ENCODE results near the gene TRIO. TPM values are rescaled to one million over a fixed set of nuclear protein-coding genes. Genes with fewer than 3 reads are reported as not detected.

Gene TRIO
- total RNA-seq, 2 experiments from 2014 or later: 9.2 to 11.3 TPM

GRCh38 chr5:14504332-14504727 is 361.2 kb downstream of the TRIO start:
- Mint-ChIP-seq H3K4me3 (no peak overlapping the region), H3K27ac (no peak overlapping the region), H3K27me3 (no peaks in the 10 kb centered on the region), H3K36me3 (ENCODE audit: low read depth) (no peaks in the 10 kb centered on the region), H3K9me3 (ENCODE audit: low read depth) (no peaks in the 10 kb centered on the region), H3K4me1 (no peaks in the 10 kb centered on the region)
- CTCF ChIA-PET: no interaction called here
- no peak for ATAC-seq
- DNase-seq: no peak
- intact Hi-C loops (cut with DNase I, micrococcal nuclease): no loop called here
- POLR2A ChIA-PET: no interaction called here

GRCh38 chr5:14504816-14505215 is 361.7 kb downstream of the TRIO start:
- intact Hi-C loops (cut with DNase I, micrococcal nuclease): no loop called here
- Mint-ChIP-seq H3K4me1 (no peaks in the 10 kb centered on the region), H3K36me3 (ENCODE audit: low read depth) (no peaks in the 10 kb centered on the region), H3K4me3 (no peak overlapping the region), H3K27ac (no peak overlapping the region), H3K9me3 (ENCODE audit: low read depth) (no peaks in the 10 kb centered on the region), H3K27me3 (no peaks in the 10 kb centered on the region)
- CTCF ChIA-PET: interaction anchor here (0.9 to 1.0 kb wide), 2 partner anchors 140 to 144 kb away, joined by 4 read pairs; no protein-coding TSS in a partner anchor
- ATAC-seq (no peak), DNase-seq (no peak)
- POLR2A ChIA-PET: no interaction called here

DNA sequence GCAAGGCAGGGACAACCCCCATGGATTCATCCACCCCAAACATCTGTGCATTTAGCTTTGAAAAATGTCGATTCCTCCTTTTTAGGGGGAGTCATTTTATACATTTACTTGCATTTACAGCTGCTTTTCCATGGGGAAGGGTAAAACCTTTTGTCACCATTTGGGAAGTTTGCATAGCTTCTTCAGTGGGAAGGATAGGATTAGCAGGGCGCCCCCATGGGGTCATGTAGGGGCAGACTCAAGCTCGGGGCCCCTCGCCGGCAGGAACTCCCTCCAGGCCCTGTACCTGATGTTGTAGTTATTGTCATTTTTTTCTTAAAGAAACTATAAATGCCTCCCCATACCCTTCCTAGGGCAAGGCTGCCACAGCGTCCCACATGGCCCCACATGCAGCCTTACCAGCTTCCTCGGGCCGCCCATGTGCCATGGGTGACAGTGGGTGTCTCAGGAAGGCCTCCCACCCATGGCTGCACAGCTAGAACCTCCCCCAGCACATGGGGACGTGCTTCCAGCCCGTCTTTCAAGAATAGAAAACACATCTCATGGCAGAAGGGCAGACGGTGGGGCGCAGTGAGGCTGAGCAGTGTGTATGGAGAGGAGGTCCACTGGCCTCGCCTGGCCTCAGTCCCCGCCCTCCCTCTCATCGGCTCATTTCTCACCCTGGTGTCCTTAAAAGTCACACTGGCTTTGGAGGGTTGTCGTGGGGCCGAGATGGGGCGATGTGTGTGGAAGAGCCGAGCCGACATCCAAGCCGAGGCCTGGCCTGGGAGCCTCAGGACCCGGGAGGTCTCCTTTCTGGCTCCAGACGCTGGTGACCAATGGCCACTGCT is 362.4 kb downstream of the TRIO start:
- ChIA-PET POLR2A (no interaction called here), CTCF (interaction anchor here (0.9 to 1.0 kb wide), 2 partner anchors 140 to 143 kb away, joined by 4 read pairs; no protein-coding TSS in a partner anchor)
- Mint-ChIP-seq H3K9me3 (ENCODE audit: low read depth) (no peaks in the 10 kb centered on the region), H3K27me3 (no peaks in the 10 kb centered on the region), H3K4me1 (no peaks in the 10 kb centered on the region), H3K4me3 (no peak overlapping the region), H3K27ac (no peak overlapping the region), H3K36me3 (ENCODE audit: low read depth) (no peaks in the 10 kb centered on the region)
- no peak for DNase-seq
- ATAC-seq: no peak
- intact Hi-C loops (cut with DNase I, micrococcal nuclease): no loop called here

DNA sequence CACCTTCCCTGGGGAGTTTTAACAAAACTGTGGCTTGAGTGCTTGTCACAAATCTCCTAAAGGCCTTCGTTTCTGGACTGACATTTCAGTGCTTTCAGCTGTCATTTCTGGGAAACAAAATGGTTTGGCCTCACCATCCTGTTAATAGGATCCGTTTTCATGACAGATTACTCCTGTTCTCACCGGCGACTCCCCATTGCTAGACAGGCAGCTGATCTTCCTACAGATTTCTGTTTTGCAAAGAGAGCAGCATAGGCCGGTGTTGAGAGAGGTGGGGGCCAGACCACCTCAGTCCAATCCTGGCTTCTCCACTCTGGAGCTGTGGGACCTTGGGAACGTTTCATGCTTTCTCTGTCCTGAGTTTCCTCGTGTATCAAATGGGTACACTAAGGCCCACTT is 363.0 kb downstream of the TRIO start:
- H3K36me3 Mint-ChIP-seq (ENCODE audit: low read depth): no peaks in the 10 kb centered on the region
- POLR2A ChIA-PET: no interaction called here
- ATAC-seq (no peak), DNase-seq (no peak)
- H3K4me1 Mint-ChIP-seq: no peaks in the 10 kb centered on the region
- CTCF ChIA-PET: interaction anchor here (0.7 kb wide), 1 partner anchor 72 kb away, joined by 3 read pairs; no protein-coding TSS in a partner anchor
- no peak overlapping the region for H3K27ac Mint-ChIP-seq
- no peaks in the 10 kb centered on the region for H3K27me3 Mint-ChIP-seq
- H3K4me3 Mint-ChIP-seq: no peak overlapping the region
- H3K9me3 Mint-ChIP-seq (ENCODE audit: low read depth): no peaks in the 10 kb centered on the region
- intact Hi-C loops (cut with DNase I, micrococcal nuclease): no loop called here

GRCh38 chr5:14506661-14507060 is 363.5 kb downstream of the TRIO start:
- Mint-ChIP-seq H3K4me3 (no peak overlapping the region), H3K36me3 (ENCODE audit: low read depth) (no peaks in the 10 kb centered on the region), H3K27ac (no peak overlapping the region), H3K4me1 (no peaks in the 10 kb centered on the region), H3K27me3 (no peaks in the 10 kb centered on the region), H3K9me3 (ENCODE audit: low read depth) (no peaks in the 10 kb centered on the region)
- DNase-seq (no peak), ATAC-seq (no peak)
- ChIA-PET CTCF (interaction anchor here (0.7 to 1.0 kb wide), 2 partner anchors 26 to 72 kb away, joined by 3 read pairs; no protein-coding TSS in a partner anchor), POLR2A (no interaction called here)
- intact Hi-C loops (cut with DNase I, micrococcal nuclease): no loop called here

DNA sequence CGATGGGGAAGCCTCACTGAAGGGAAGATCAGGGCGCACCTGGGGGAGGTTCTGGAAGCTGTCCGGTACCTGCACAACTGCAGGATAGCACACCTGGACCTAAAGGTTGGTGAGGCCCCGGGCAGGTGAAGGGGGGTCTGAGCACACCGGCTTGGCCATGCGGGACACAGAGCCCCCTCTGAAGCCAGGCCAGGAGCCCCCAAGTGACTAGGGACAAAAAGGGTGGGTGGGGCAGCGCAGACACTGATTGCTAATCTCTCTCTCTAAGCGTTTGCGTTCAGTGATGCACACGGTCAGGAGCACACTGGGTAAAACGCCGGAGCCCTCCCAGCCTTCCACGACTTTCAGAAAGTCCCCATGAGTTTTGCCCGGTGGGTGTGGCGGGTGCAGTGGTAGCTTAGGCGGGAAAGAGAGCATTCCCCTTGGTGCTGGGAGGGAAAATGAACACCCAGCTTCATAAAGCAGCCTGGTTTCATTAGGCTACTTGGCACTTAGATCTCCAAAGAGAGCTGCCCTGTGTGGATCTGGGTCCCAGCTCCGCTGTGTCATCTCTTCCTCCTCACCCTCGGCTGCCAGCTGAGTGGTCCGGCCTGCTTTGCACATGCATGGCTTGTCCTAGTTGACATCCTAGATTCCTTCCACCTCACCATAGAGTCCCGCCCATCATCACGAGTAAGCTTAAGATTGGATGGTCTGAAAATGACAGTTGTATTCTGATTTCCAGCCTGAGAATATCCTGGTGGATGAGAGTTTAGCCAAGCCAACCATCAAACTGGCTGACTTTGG is 364.2 kb downstream of the TRIO start:
- no peak overlapping the region for H3K27ac Mint-ChIP-seq
- H3K9me3 Mint-ChIP-seq (ENCODE audit: low read depth): no peaks in the 10 kb centered on the region
- H3K4me1 Mint-ChIP-seq: no peaks in the 10 kb centered on the region
- ATAC-seq (no peak), DNase-seq (no peak)
- CTCF ChIA-PET: interaction anchor here (1.0 kb wide), 1 partner anchor 26 kb away, joined by 3 read pairs; no protein-coding TSS in a partner anchor
- H3K36me3 Mint-ChIP-seq (ENCODE audit: low read depth): no peaks in the 10 kb centered on the region
- H3K27me3 Mint-ChIP-seq: no peaks in the 10 kb centered on the region
- no peak overlapping the region for H3K4me3 Mint-ChIP-seq
- intact Hi-C loops (cut with DNase I, micrococcal nuclease): no loop called here
- POLR2A ChIA-PET: no interaction called here

GRCh38 chr5:14508046-14508445 is 364.9 kb downstream of the TRIO start:
- ATAC-seq (no peak), DNase-seq (no peak)
- Mint-ChIP-seq H3K9me3 (ENCODE audit: low read depth) (no peaks in the 10 kb centered on the region), H3K4me3 (no peak overlapping the region), H3K36me3 (ENCODE audit: low read depth) (no peaks in the 10 kb centered on the region), H3K27me3 (no peaks in the 10 kb centered on the region), H3K4me1 (no peaks in the 10 kb centered on the region), H3K27ac (no peak overlapping the region)
- POLR2A ChIA-PET: no interaction called here
- intact Hi-C loops (cut with DNase I, micrococcal nuclease): no loop called here
- CTCF ChIA-PET: interaction anchor here (0.9 kb wide), 1 partner anchor 9 kb away, joined by 3 read pairs; no protein-coding TSS in a partner anchor

DNA sequence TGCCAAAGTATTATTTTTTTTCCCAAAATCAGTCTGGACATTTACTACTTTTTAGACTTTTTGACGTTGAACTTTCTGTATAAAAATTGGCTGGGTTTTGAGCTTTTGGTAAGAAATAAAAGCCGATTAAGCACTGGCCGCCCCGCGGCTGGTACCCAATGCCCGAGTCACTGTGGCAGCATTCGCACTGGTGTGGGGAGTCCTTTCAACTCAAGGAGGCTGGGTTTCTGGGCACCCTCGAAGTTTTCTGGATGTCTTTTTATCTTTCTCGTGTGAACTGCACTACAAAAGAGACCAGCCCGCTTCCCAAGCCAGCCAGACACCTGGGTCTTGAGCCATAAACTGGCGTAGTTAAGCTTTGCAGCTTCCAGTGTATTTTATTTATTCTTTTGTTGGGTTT is 366.4 kb downstream of the TRIO start:
- H3K9me3 Mint-ChIP-seq (ENCODE audit: low read depth): no peaks in the 10 kb centered on the region
- ChIA-PET POLR2A (no interaction called here), CTCF (interaction anchor here (1.6 kb wide), 1 partner anchor 139 kb away, joined by 4 read pairs; no protein-coding TSS in a partner anchor)
- no peaks in the 10 kb centered on the region for H3K4me1 Mint-ChIP-seq
- no peak for DNase-seq
- no peak overlapping the region for H3K27ac Mint-ChIP-seq
- ATAC-seq: no peak
- H3K36me3 Mint-ChIP-seq (ENCODE audit: low read depth): no peaks in the 10 kb centered on the region
- no peak overlapping the region for H3K4me3 Mint-ChIP-seq
- intact Hi-C loops (cut with DNase I, micrococcal nuclease): no loop called here
- H3K27me3 Mint-ChIP-seq: no peaks in the 10 kb centered on the region

DNA sequence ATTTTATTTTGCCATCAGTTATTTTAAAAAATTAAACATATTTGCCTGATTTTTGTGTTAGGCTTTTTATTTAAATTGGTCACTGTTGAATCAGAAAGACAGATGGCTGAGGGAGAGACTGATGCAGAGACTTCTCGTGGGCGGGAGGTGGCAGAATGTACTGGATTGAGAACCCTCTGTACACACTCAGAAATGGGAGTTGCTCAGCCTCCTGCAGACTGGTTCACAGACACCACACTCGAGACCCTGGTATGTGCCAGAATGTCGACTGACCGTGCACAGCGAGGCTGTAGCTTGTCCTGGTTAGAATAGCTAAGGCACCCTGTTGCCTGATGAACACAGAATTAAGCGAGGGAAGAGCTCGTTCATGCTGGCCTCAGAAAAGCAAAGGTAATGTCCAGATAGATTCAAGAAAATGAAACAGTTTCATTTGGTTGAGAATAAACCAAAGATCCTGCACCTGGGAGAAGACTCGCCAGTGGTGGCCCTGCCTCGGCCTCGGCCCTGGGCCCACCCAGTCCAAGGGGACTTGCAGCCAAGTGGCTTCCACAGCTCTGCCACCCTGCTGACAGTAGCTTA is 367.1 kb downstream of the TRIO start:
- POLR2A ChIA-PET: no interaction called here
- DNase-seq (no peak), ATAC-seq (no peak)
- Mint-ChIP-seq H3K36me3 (ENCODE audit: low read depth) (no peaks in the 10 kb centered on the region), H3K9me3 (ENCODE audit: low read depth) (no peaks in the 10 kb centered on the region), H3K27ac (no peak overlapping the region), H3K4me1 (no peaks in the 10 kb centered on the region), H3K27me3 (no peaks in the 10 kb centered on the region), H3K4me3 (no peak overlapping the region)
- CTCF ChIA-PET: interaction anchor here (1.6 kb wide), 1 partner anchor 138 kb away, joined by 4 read pairs; no protein-coding TSS in a partner anchor
- intact Hi-C loops (cut with DNase I, micrococcal nuclease): no loop called here

- Mint-ChIP-seq H3K9me3 (ENCODE audit: low read depth) (peaks cover 3% of the 10 kb centered on the region), H3K27me3 (no peaks in the 10 kb centered on the region), H3K4me3 (no peak overlapping the region), H3K36me3 (ENCODE audit: low read depth) (no peaks in the 10 kb centered on the region), H3K27ac (no peak overlapping the region), H3K4me1 (no peaks in the 10 kb centered on the region)
- POLR2A ChIA-PET: no interaction called here
- intact Hi-C loops (cut with DNase I, micrococcal nuclease): no loop called here
- ATAC-seq (no peak), DNase-seq (no peak)
- CTCF ChIA-PET: interaction anchor here (0.6 to 1.6 kb wide), 2 partner anchors 135 to 138 kb away, joined by 3 to 4 read pairs; no protein-coding TSS in a partner anchor
These were observed 367.7 kb downstream of the TRIO start for GRCh38 chr5:14510880-14511279.

- H3K36me3 Mint-ChIP-seq (ENCODE audit: low read depth): no peaks in the 10 kb centered on the region
- no peak overlapping the region for H3K4me3 Mint-ChIP-seq
- H3K27me3 Mint-ChIP-seq: no peaks in the 10 kb centered on the region
- intact Hi-C loops (cut with DNase I, micrococcal nuclease): no loop called here
- POLR2A ChIA-PET: no interaction called here
- DNase-seq (no peak), ATAC-seq (no peak)
- CTCF ChIA-PET: no interaction called here
- H3K9me3 Mint-ChIP-seq (ENCODE audit: low read depth): peaks cover 5% of the 10 kb centered on the region
- H3K4me1 Mint-ChIP-seq: no peaks in the 10 kb centered on the region
- H3K27ac Mint-ChIP-seq: no peak overlapping the region
These were observed 369.4 kb downstream of the TRIO start for GRCh38 chr5:14512574-14512973.
